ENCODE results near the gene CLK4. TPM values are rescaled to one million over a fixed set of nuclear protein-coding genes. Genes with fewer than 3 reads are reported as not detected.

Gene CLK4
- total RNA-seq, 2 experiments from 2014 or later = 21.1 to 24.2 TPM

DNA sequence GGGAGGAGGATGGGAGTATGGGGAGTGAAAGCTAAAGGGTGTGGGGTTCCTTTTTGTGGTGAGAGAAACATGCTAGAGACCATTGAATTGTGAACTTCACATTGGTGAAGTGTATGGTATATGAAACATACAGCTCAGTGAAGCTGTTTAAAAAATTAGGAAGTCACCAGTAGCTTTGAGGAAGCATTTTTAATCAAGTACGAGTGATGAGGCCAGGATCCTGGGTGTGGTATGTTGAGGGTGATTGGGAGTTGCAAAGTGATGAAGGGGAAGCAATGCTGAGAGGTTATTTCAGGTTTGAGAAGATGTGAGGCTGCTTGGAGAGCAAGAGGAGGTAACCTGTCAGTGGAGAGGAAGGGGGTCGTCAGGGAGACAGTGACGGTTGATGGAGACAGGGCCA is 22.7 kb upstream of the CLK4 start:
- Mint-ChIP-seq H3K4me1 (ENCODE audit: low read depth) (no peaks in the 10 kb centered on the region), H3K9me3 (no peaks in the 10 kb centered on the region), H3K27me3 (no peaks in the 10 kb centered on the region), H3K4me3 (no peak overlapping the region), H3K27ac (no peak overlapping the region), H3K36me3 (ENCODE audit: low read depth) (no peaks in the 10 kb centered on the region)
- ChIA-PET POLR2A (no interaction called here), CTCF (no interaction called here)
- TF ChIP-seq, protein P1, sequence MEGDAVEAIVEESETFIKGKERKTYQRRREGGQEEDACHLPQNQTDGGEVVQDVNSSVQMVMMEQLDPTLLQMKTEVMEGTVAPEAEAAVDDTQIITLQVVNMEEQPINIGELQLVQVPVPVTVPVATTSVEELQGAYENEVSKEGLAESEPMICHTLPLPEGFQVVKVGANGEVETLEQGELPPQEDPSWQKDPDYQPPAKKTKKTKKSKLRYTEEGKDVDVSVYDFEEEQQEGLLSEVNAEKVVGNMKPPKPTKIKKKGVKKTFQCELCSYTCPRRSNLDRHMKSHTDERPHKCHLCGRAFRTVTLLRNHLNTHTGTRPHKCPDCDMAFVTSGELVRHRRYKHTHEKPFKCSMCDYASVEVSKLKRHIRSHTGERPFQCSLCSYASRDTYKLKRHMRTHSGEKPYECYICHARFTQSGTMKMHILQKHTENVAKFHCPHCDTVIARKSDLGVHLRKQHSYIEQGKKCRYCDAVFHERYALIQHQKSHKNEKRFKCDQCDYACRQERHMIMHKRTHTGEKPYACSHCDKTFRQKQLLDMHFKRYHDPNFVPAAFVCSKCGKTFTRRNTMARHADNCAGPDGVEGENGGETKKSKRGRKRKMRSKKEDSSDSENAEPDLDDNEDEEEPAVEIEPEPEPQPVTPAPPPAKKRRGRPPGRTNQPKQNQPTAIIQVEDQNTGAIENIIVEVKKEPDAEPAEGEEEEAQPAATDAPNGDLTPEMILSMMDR (IDR thresholded peaks at IDR 0.05) = no peak
- intact Hi-C loops (cut with micrococcal nuclease) = no loop called here
- ATAC-seq (no peak), DNase-seq (no peak)

DNA sequence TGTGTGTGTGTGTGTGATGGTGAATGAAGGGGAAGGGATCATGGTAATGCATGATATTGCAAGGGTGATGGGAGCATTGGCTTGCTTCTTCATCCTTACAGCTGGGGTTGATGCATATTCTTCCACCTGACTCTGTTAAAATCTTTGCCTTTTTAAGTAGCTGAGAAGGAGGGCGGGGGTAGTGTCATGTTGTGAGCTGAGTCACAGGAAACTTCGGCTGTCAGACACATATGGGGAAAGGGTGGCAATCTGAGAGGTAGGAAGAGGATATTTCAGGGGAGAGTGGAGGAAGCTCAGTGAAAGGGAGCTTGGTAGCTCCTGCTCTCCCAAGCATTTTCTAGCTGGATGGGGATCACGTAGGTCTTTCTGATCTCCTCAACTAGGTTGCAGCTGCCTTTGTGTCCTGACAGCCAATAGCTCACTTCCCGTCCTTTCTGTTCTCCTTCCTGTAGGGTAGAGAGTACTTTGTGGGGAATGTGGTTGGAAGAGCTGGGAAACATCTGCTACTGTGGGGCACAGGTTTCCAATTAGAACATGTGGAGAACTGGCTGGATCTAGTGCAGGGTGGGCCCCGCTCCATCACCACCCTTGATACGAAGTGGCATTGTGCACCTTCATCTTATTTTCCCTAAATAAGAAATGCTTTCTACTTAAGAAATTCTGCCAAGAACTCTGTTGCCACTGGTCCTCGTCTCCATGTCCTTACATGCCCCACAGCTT is 18.1 kb upstream of the CLK4 start:
- TF ChIP-seq, protein P1 (IDR thresholded peaks at IDR 0.05) = no peak
- H3K9me3 Mint-ChIP-seq = peaks cover 4% of the 10 kb centered on the region
- no peaks in the 10 kb centered on the region for H3K36me3 Mint-ChIP-seq (ENCODE audit: low read depth)
- H3K27me3 Mint-ChIP-seq = no peaks in the 10 kb centered on the region
- no peak for DNase-seq
- H3K4me1 Mint-ChIP-seq (ENCODE audit: low read depth) = no peaks in the 10 kb centered on the region
- intact Hi-C loops (cut with micrococcal nuclease) = no loop called here
- no peak overlapping the region for H3K4me3 Mint-ChIP-seq
- peak; percentile 39 for ATAC-seq
- no peak overlapping the region for H3K27ac Mint-ChIP-seq
- ChIA-PET POLR2A (no interaction called here), CTCF (interaction anchor here (1.0 kb wide), 1 partner anchor 45 kb away, joined by 3 read pairs; no protein-coding TSS in a partner anchor)

DNA sequence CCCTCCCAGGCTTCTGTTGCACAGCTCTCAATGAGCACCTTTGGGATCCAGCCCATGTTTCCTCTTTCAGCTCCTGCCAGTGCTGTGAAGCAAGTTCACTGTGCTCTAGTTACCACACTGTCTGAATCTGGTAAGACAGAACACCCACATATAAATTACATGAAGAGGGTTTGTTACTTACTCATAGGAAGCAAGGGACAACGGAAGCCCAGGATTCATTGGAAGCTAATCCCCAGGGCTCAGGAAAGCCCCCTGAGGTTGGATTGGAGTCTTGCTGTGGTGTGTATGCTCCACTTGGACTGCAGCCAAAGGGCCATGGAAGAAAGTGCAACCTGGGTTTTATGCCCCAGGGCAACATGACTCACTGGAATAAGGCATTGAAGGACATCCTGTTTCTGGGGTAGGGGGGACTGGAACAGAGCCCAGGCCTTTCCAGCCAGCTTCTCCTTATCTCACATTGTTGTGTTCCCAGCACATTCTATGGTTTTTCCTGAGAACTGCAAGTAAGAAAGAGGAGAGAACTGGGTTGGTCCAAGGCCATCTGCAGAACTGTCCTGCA is 15.6 kb upstream of the CLK4 start:
- no peak overlapping the region for H3K27ac Mint-ChIP-seq
- intact Hi-C loops (cut with micrococcal nuclease) = no loop called here
- no peaks in the 10 kb centered on the region for H3K27me3 Mint-ChIP-seq
- no peak for DNase-seq
- CTCF ChIA-PET = no interaction called here
- TF ChIP-seq, protein P1 (IDR thresholded peaks at IDR 0.05) = no peak
- ATAC-seq = no peak
- H3K9me3 Mint-ChIP-seq = peaks cover 4% of the 10 kb centered on the region
- H3K4me1 Mint-ChIP-seq (ENCODE audit: low read depth) = no peaks in the 10 kb centered on the region
- H3K36me3 Mint-ChIP-seq (ENCODE audit: low read depth) = no peaks in the 10 kb centered on the region
- no peak overlapping the region for H3K4me3 Mint-ChIP-seq
- POLR2A ChIA-PET = no interaction called here

DNA sequence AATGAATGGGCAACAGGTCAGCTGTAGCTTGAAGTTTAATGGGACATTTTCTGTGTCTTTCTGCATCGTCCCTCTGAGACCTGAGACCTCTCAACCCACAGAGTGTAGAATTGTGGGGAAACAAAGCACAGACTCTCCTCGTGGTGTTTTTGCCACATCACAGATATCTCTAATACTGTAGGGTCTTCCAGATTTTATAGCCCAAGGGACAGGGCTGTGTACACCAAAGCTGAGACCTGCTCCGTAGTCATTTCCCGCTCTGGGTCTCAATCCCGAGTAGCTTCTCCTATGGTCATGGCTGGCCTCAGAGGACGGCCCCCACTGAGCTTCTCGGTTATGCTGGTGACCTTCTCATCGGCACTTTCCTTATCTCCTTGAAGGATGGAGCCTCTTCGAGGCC is 14.9 kb upstream of the CLK4 start:
- no peak overlapping the region for H3K4me3 Mint-ChIP-seq
- H3K4me1 Mint-ChIP-seq (ENCODE audit: low read depth) = no peaks in the 10 kb centered on the region
- ATAC-seq (no peak), DNase-seq (no peak)
- ChIA-PET CTCF (no interaction called here), POLR2A (no interaction called here)
- TF ChIP-seq, protein P1 (IDR thresholded peaks at IDR 0.05) = no peak
- H3K36me3 Mint-ChIP-seq (ENCODE audit: low read depth) = no peaks in the 10 kb centered on the region
- peaks cover 4% of the 10 kb centered on the region for H3K9me3 Mint-ChIP-seq
- H3K27ac Mint-ChIP-seq = no peak overlapping the region
- no peaks in the 10 kb centered on the region for H3K27me3 Mint-ChIP-seq
- intact Hi-C loops (cut with micrococcal nuclease) = no loop called here

DNA sequence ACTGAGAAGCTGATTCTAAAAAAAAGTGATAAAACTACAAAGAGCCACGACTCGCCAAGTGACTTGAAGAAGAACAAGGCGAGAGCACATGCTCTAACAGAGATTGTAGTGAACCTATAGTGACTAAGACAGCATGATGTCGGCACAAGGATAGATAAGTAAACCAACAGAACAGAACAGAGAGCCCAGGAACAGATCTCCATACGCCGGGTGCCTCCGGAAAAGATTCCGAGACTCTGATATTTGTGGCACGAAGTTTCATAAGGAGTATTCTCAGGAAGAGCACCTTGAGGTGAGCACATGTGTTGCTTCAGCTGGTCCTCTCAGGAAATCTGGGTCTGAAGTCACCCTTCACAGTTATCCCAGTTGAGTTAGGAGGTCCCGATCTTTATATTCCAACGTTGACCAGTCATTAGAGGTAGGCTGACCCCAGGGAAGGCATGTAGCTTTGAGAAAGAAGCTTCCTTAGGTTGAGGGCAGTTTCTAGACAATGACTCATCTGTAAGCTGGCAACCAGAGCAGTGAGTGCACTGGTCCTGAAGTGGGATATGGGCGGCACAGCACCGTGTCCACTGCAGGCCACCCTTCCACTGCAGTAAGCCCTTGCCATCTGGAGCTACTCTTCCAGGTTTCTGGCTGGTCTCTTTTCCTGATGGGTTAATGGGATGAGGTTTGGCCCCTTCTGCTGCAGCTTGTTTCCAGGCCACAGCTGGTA is 13.6 kb upstream of the CLK4 start:
- DNase-seq = no peak
- no peaks in the 10 kb centered on the region for H3K4me1 Mint-ChIP-seq (ENCODE audit: low read depth)
- H3K4me3 Mint-ChIP-seq = no peak overlapping the region
- H3K36me3 Mint-ChIP-seq (ENCODE audit: low read depth) = no peaks in the 10 kb centered on the region
- ATAC-seq = no peak
- TF ChIP-seq, protein P1 (IDR thresholded peaks at IDR 0.05) = no peak
- no peak overlapping the region for H3K27ac Mint-ChIP-seq
- intact Hi-C loops (cut with micrococcal nuclease) = no loop called here
- H3K27me3 Mint-ChIP-seq = peaks cover 1% of the 10 kb centered on the region
- peaks cover 4% of the 10 kb centered on the region for H3K9me3 Mint-ChIP-seq
- POLR2A ChIA-PET = no interaction called here
- CTCF ChIA-PET = no interaction called here

Data from activated CD8-positive, alpha-beta T cell treated with anti-CD3 and anti-CD28 coated beads for 36 hours (primary cell).